ENCODE data around the gene UGP2. TPM values are rescaled to one million over a fixed set of nuclear protein-coding genes. Genes with fewer than 3 reads are reported as not detected.

Gene UGP2
- total RNA-seq, 2 experiments from 2014 or later = 140 to 181 TPM

Other genes starting within 250 kb of the UGP2 start
- gene VPS54, start 177.5 kb downstream of the UGP2 start, total RNA-seq = 10 to 100 TPM; 16.8 to 17.4 TPM

All from activated CD4-positive, alpha-beta T cell treated with anti-CD3 and anti-CD28 coated beads, Interleukin-2, amount 10 ng/mL, durations not matched to agents 7 days and 5 days (primary cell).